ENCODE data around the gene HCK.

DNA sequence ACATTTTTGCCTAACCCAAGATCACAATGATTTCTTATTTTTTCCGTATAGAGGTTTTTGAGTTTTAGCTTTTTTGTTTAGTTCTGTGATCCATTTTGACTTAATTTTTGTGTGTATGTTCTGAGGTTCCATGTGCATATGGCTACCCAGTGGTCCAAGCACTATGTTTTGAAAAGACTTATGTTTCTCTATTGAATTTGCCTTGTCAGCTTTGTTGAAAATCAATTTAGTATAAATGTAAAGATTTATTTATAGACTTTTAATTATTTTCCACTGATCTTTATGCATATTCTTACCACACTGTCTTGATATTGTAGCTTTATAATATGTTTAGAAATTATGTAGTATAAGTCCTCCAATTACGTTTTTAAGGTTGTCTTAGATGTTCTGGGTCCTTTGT, 67.7 kb downstream of the HCK start:
- TF ChIP-seq POLR2A (IDR thresholded peaks at IDR 0.05) (no peak), EP300 (IDR thresholded peaks at IDR 0.05) (no peak)
- TF ChIP-seq, protein P1, sequence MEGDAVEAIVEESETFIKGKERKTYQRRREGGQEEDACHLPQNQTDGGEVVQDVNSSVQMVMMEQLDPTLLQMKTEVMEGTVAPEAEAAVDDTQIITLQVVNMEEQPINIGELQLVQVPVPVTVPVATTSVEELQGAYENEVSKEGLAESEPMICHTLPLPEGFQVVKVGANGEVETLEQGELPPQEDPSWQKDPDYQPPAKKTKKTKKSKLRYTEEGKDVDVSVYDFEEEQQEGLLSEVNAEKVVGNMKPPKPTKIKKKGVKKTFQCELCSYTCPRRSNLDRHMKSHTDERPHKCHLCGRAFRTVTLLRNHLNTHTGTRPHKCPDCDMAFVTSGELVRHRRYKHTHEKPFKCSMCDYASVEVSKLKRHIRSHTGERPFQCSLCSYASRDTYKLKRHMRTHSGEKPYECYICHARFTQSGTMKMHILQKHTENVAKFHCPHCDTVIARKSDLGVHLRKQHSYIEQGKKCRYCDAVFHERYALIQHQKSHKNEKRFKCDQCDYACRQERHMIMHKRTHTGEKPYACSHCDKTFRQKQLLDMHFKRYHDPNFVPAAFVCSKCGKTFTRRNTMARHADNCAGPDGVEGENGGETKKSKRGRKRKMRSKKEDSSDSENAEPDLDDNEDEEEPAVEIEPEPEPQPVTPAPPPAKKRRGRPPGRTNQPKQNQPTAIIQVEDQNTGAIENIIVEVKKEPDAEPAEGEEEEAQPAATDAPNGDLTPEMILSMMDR (IDR thresholded peaks at IDR 0.05): no peak

All from ovary (tissue), 3 donors.